GM19023 (cell line): ENCODE data around the gene GRIA4.
"Not testable (repeated sequence)": the region's sequence is repeated elsewhere in the genome, so short reads cannot be mapped to it uniquely, and the experiment has no call there.

Experiments used
- ATAC-seq: cut with Tn5 transposase; IDR thresholded peaks from one replicate; pipeline ENCODE4 v1.9.1; 2021; ENCODE audit warnings: mild to moderate bottlenecking, moderate library complexity; ENCODE audit not compliant: unreplicated experiment

GRIA4 gene

GRCh38 chr11:105783216-105783615, 173.3 kb downstream of the GRIA4 start:
- no peak for ATAC-seq

GRCh38 chr11:105785850-105786249, 176.0 kb downstream of the GRIA4 start:
- ATAC-seq = not testable (repeated sequence)

GRCh38 chr11:105786741-105787140, 176.9 kb downstream of the GRIA4 start:
- no peak for ATAC-seq

- ATAC-seq = no peak
Observed at GRCh38 chr11:105789579-105790420, 179.9 kb downstream of the GRIA4 start.

- no peak for ATAC-seq
Observed at GRCh38 chr11:105790840-105791239, 181.0 kb downstream of the GRIA4 start.

GRCh38 chr11:105793092-105793491, 183.2 kb downstream of the GRIA4 start:
- ATAC-seq = no peak

GRCh38 chr11:105799263-105799662, 189.4 kb downstream of the GRIA4 start:
- ATAC-seq = no peak

- no peak for ATAC-seq
Observed at GRCh38 chr11:105799728-105800462, 190.0 kb downstream of the GRIA4 start.

GRCh38 chr11:105802390-105802789, 192.5 kb downstream of the GRIA4 start:
- ATAC-seq = no peak

GRCh38 chr11:105811242-105811641, 201.4 kb downstream of the GRIA4 start:
- no peak for ATAC-seq

- ATAC-seq = no peak
Observed at GRCh38 chr11:105821372-105821771, 211.5 kb downstream of the GRIA4 start.

GRCh38 chr11:105821781-105822180, 211.9 kb downstream of the GRIA4 start:
- ATAC-seq = no peak

- no peak for ATAC-seq
Observed at GRCh38 chr11:105823495-105824033, 213.7 kb downstream of the GRIA4 start.

- no peak for ATAC-seq
Observed at GRCh38 chr11:105824457-105825013, 214.7 kb downstream of the GRIA4 start.

- ATAC-seq = no peak
Observed at GRCh38 chr11:105825141-105825540, 215.3 kb downstream of the GRIA4 start.

- no peak for ATAC-seq
Observed at GRCh38 chr11:105827906-105828305, 218.0 kb downstream of the GRIA4 start.

- peak; percentile 90 for ATAC-seq
Observed at GRCh38 chr11:105829084-105829483, 219.2 kb downstream of the GRIA4 start.

GRCh38 chr11:105834461-105834860, 224.6 kb downstream of the GRIA4 start:
- no peak for ATAC-seq

GRCh38 chr11:105838668-105839384, 229.0 kb downstream of the GRIA4 start:
- ATAC-seq = no peak

- ATAC-seq = no peak
Observed at GRCh38 chr11:105840391-105840790, 230.5 kb downstream of the GRIA4 start.

- no peak for ATAC-seq
Observed at GRCh38 chr11:105852403-105852802, 242.5 kb downstream of the GRIA4 start.
